Heart left ventricle (tissue), 13 donors: ENCODE data around the gene CCDC154.

Experiments used
- POLR2A ChIP-seq, 2 donors: fragments of 450-650 bp; IDR thresholded peaks; one replicate each; pipeline ENCODE4 v1.6.1; 2017; ENCODE audit warnings: antibody characterized with exemption in 2 of 2, mild to moderate bottlenecking in 2 of 2, moderate library complexity in 2 of 2
- TF ChIP-seq, protein P1 (sequence below), 12 donors: fragments of 200-600 bp; sonication (generic) in 4 of 12; IDR thresholded peaks; one replicate each; pipeline versions ENCODE4 v1.5.0 to v1.8.0; 2018 to 2022; ENCODE audit warnings: antibody characterized with exemption in 12 of 12, mild to moderate bottlenecking in 5 of 12
- donor health status: ischemic (EF 13 %, LVEDD 7.1; RV severe dilation, severe dysfunction).
- donor health status: DM: no; HTN: yes; CAD: no.
- donor health status: DM: no; HTN: no; CAD: no.
- donor health status: ischemic (EF 25% LVEDD 6.9; RV normal size, moderate dysfunction).
- donor health status: ischemic (EF 25% LVEDD 5.7; RV mildly dilated, moderate dysfunction).
- donor health status: ischemic (EF 35%, LVEDD 5.7; RV mildly dilated, moderate dysfunction).
- donor health status: nonischemic (EF 11% LVEDD 7.7; RV severe dilation, severe dysfunction).
- donor health status: DM: yes; HTN: yes; CAD: no.
- donor health status: PGD.
- donor health status: ischemic (EF 29% LVEDD 5.4; RV normal size, mild dysfunction).
- donor health status: nonischemic (EF 23%, LVEDD 6.1; RV moderate dilation, normal function).

DNA sequence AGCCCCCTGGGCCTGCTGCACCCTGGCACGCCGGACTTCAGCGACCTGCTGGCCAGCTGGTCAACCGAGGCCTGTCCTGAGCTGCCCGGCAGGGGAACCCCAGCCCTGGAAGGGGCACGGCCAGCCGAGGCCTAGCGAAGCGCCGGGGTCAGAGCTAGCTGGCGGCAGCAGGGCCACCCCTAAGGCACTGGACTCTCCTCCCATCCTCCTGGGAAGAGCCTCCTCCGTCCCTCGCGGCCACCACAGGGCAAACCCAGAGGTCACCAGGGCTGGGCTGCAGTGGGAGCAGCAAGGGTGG lies 11.1 kb downstream of the CCDC154 start:
- TF ChIP-seq, protein P1, sequence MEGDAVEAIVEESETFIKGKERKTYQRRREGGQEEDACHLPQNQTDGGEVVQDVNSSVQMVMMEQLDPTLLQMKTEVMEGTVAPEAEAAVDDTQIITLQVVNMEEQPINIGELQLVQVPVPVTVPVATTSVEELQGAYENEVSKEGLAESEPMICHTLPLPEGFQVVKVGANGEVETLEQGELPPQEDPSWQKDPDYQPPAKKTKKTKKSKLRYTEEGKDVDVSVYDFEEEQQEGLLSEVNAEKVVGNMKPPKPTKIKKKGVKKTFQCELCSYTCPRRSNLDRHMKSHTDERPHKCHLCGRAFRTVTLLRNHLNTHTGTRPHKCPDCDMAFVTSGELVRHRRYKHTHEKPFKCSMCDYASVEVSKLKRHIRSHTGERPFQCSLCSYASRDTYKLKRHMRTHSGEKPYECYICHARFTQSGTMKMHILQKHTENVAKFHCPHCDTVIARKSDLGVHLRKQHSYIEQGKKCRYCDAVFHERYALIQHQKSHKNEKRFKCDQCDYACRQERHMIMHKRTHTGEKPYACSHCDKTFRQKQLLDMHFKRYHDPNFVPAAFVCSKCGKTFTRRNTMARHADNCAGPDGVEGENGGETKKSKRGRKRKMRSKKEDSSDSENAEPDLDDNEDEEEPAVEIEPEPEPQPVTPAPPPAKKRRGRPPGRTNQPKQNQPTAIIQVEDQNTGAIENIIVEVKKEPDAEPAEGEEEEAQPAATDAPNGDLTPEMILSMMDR (IDR thresholded peaks at IDR 0.05) = no peak
- no peak for TF ChIP-seq POLR2A (IDR thresholded peaks at IDR 0.05)
